Endodermal cell (in vitro differentiated cells): ENCODE measurements around the gene ADGRD1. TPM values are rescaled to one million over a fixed set of nuclear protein-coding genes. Genes with fewer than 3 reads are reported as not detected.

Source experiments
- DNase-seq: peaks from one replicate; pipeline ENCODE4 v3.0.0-alpha.2; 2017
- H3K27ac ChIP-seq: 2 replicates; pipeline ENCODE4 v1.5.1; 2013; ENCODE audit warnings: mild to moderate bottlenecking, low read depth, low read length, moderate library complexity
- H3K27me3 ChIP-seq: 2 replicates; pipeline ENCODE4 v1.6.1; 2013; ENCODE audit warnings: mild to moderate bottlenecking, low read length, moderate library complexity; ENCODE audit not compliant: insufficient read depth, control insufficient read depth, poor library complexity, severe bottlenecking
- H3K36me3 ChIP-seq: 2 replicates; pipeline ENCODE4 v1.7.0; 2013; ENCODE audit warnings: mild to moderate bottlenecking, low read length, moderate library complexity; ENCODE audit not compliant: control insufficient read depth, insufficient read depth
- H3K4me1 ChIP-seq: one replicate; pipeline ENCODE4 v1.7.0; 2013; ENCODE audit warnings: low read length; ENCODE audit not compliant: control insufficient read depth, insufficient read depth
- H3K4me3 ChIP-seq: 2 replicates; pipeline ENCODE4 v1.5.1; 2013; ENCODE audit warnings: mild to moderate bottlenecking, low read length, moderate library complexity
- H3K9ac ChIP-seq: 2 replicates; pipeline ENCODE4 v1.6.1; 2013; ENCODE audit warnings: mild to moderate bottlenecking, low read length, moderate library complexity; ENCODE audit not compliant: poor library complexity, severe bottlenecking; ENCODE audit errors: extremely low read depth
- H3K9me3 ChIP-seq: 2 replicates; pipeline ENCODE4 v1.6.1; 2013; ENCODE audit warnings: mild to moderate bottlenecking, low read length, moderate library complexity; ENCODE audit not compliant: control insufficient read depth
- H3K27ac Mint-ChIP-seq: 2 replicates; pipeline ENCODE4 v1.8.0; 2020; ENCODE audit warnings: mixed read lengths
- H3K27me3 Mint-ChIP-seq: 2 replicates; pipeline ENCODE4 v1.8.0; 2021; ENCODE audit warnings: mild to moderate bottlenecking, mixed read lengths; ENCODE audit not compliant: insufficient read depth
- H3K36me3 Mint-ChIP-seq: 2 replicates; pipeline ENCODE4 v1.8.0; 2020; ENCODE audit warnings: low read depth, mixed read lengths
- H3K4me1 Mint-ChIP-seq: 2 replicates; pipeline ENCODE4 v1.8.0; 2020; ENCODE audit warnings: mixed read lengths
- H3K4me3 Mint-ChIP-seq: 2 replicates; pipeline ENCODE4 v1.8.0; 2020; ENCODE audit warnings: mild to moderate bottlenecking, moderate library complexity, mixed read lengths
- H3K9me3 Mint-ChIP-seq: 2 replicates; pipeline ENCODE4 v1.8.0; 2020; ENCODE audit warnings: mild to moderate bottlenecking, mixed read lengths
- CTCF ChIP-seq: fragments of 200-600 bp; sonication (generic); conservative IDR thresholded peaks from 2 replicates; pipeline ENCODE4 v1.5.0; 2021; ENCODE audit warnings: antibody characterized with exemption, mild to moderate bottlenecking
- WGBS, 2 experiments: methylation state at CpG; one replicate each; pipeline versions ENCODE4 v1.1.5 to v1.1.7; 2013; ENCODE audit warnings: missing lambda C conversion rate in 2 of 2, mixed read lengths in 1 of 2; ENCODE audit not compliant: insufficient coverage in 1 of 2, insufficient read length in 1 of 2; 5-methylcytosine and 5-hydroxymethylcytosine counted together
- total RNA-seq, 2 donors: library from RNA; stranded (reverse); fragmentation: NEBNext Ultra II Directional in 1 of 2; extraction: Animal tissue kit (Norgen Biotek cat#: 25700) in 1 of 2; gene quantifications; 2 replicates in 1 of 2; 3 replicates in 1 of 2; pipeline ENCODE4 v1.2.1, GENCODE V29; 2021

Gene ADGRD1
- total RNA-seq, 2 donors from 2014 or later: 1.3 to 2.9 TPM

- 90 to 100% methylated on average over 2 to 4 of the region's 4 CpGs for WGBS, 2 experiments
- no peak overlapping the region for H3K27ac ChIP-seq
- H3K9me3 ChIP-seq: no peaks in the 10 kb centered on the region
- no peaks in the 10 kb centered on the region for H3K36me3 ChIP-seq
- no peaks in the 10 kb centered on the region for H3K27me3 ChIP-seq
- no peak overlapping the region for H3K9ac ChIP-seq
- H3K27ac Mint-ChIP-seq: no peak overlapping the region
- no peaks in the 10 kb centered on the region for H3K4me1 ChIP-seq
- peaks cover 6% of the 10 kb centered on the region for H3K4me1 Mint-ChIP-seq
- no peak overlapping the region for H3K4me3 Mint-ChIP-seq
- H3K27me3 Mint-ChIP-seq: no peaks in the 10 kb centered on the region
- H3K36me3 Mint-ChIP-seq: no peaks in the 10 kb centered on the region
- H3K9me3 Mint-ChIP-seq: peaks cover 2% of the 10 kb centered on the region
- DNase-seq: no peak
- no peak for TF ChIP-seq CTCF
- H3K4me3 ChIP-seq: no peak overlapping the region
These were observed 97.4 kb downstream of the ADGRD1 start for GRCh38 chr12:131051155-131051473.

- H3K4me3 Mint-ChIP-seq: no peak overlapping the region
- H3K27me3 ChIP-seq: no peaks in the 10 kb centered on the region
- 89 to 92% methylated on average over 12 to 15 of the region's 15 CpGs for WGBS, 2 experiments
- no peaks in the 10 kb centered on the region for H3K36me3 Mint-ChIP-seq
- H3K9me3 Mint-ChIP-seq: no peaks in the 10 kb centered on the region
- no peak overlapping the region for H3K9ac ChIP-seq
- DNase-seq: no peak
- peaks cover 6% of the 10 kb centered on the region for H3K4me1 Mint-ChIP-seq
- H3K9me3 ChIP-seq: no peaks in the 10 kb centered on the region
- H3K4me3 ChIP-seq: no peak overlapping the region
- no peaks in the 10 kb centered on the region for H3K27me3 Mint-ChIP-seq
- no peak overlapping the region for H3K27ac Mint-ChIP-seq
- no peaks in the 10 kb centered on the region for H3K36me3 ChIP-seq
- no peaks in the 10 kb centered on the region for H3K4me1 ChIP-seq
- no peak for TF ChIP-seq CTCF
- no peak overlapping the region for H3K27ac ChIP-seq
These were observed 98.5 kb downstream of the ADGRD1 start for GRCh38 chr12:131052063-131052781.

GRCh38 chr12:131052929-131053328, 99.2 kb downstream of the ADGRD1 start:
- H3K27me3 ChIP-seq: no peaks in the 10 kb centered on the region
- no peak overlapping the region for H3K9ac ChIP-seq
- Mint-ChIP-seq H3K4me3 (no peak overlapping the region), H3K9me3 (no peaks in the 10 kb centered on the region), H3K27me3 (no peaks in the 10 kb centered on the region), H3K27ac (no peak overlapping the region), H3K36me3 (no peaks in the 10 kb centered on the region), H3K4me1 (peaks cover 6% of the 10 kb centered on the region)
- no peak for TF ChIP-seq CTCF
- DNase-seq: no peak
- H3K27ac ChIP-seq: no peak overlapping the region
- H3K4me3 ChIP-seq: no peak overlapping the region
- H3K4me1 ChIP-seq: no peaks in the 10 kb centered on the region
- WGBS, 2 experiments: 87 to 97% methylated on average over 4 to 5 of the region's 5 CpGs
- H3K9me3 ChIP-seq: no peaks in the 10 kb centered on the region
- no peaks in the 10 kb centered on the region for H3K36me3 ChIP-seq
